H1 (cell line): ENCODE data around the gene EIPR1. TPM values are rescaled to one million over a fixed set of nuclear protein-coding genes. Genes with fewer than 3 reads are reported as not detected.

Experiments
- CTCF ChIA-PET: fragments of 300-600 bp; sonication (Branson Sonifier 250); formaldehyde crosslinking; loops from one replicate; lab custom pipeline; 2021; ENCODE audit not compliant: partially characterized antibody; lab: Charles Lee
- POLR2A ChIA-PET: fragments of 300-600 bp; sonication (Branson Sonifier 250); formaldehyde crosslinking; loops from one replicate; lab custom pipeline; 2021; ENCODE audit warnings: inconsistent platforms; ENCODE audit not compliant: partially characterized antibody; lab: Charles Lee
- DNase-seq, 2 experiments: peaks; one replicate each; pipeline versions ENCODE4 v3.0.0 to v3.0.0-alpha.2; 2010 to 2022; ENCODE audit warnings: low spot score in 2 of 2, low read depth in 1 of 2, mixed read lengths in 1 of 2
- FAIRE-seq: peaks from 2 replicates; lab custom pipeline; 2011; peaks lifted over from hg19 to GRCh38; lab: Jason Lieb, UNC
- H2AFZ ChIP-seq: 2 replicates; pipeline ENCODE4 v1.8.1; 2012; ENCODE audit warnings: low read length, inconsistent platforms
- H2AK5ac ChIP-seq: 2 replicates; pipeline ENCODE4 v1.6.1; 2013; ENCODE audit warnings: low read depth, low read length
- H2BK120ac ChIP-seq: replicated peaks from 2 replicates; pipeline ENCODE3; 2013; ENCODE audit warnings: low read depth, low read length, inconsistent platforms
- H2BK12ac ChIP-seq: 2 replicates; pipeline ENCODE4 v1.6.1; 2013; ENCODE audit warnings: low read depth, low read length
- H2BK15ac ChIP-seq: 2 replicates; pipeline ENCODE4 v1.6.1; 2013; ENCODE audit warnings: low read length
- H2BK20ac ChIP-seq: 2 replicates; pipeline ENCODE4 v1.6.1; 2013; ENCODE audit warnings: low read length
- H2BK5ac ChIP-seq: 2 replicates; pipeline ENCODE4 v1.6.1; 2013; ENCODE audit warnings: low read depth, low read length
- H3K14ac ChIP-seq: 2 replicates; pipeline ENCODE4 v1.6.1; 2013; ENCODE audit warnings: inconsistent platforms; ENCODE audit not compliant: insufficient read length
- H3K18ac ChIP-seq: 2 replicates; pipeline ENCODE4 v1.6.1; 2013; ENCODE audit warnings: low read length; ENCODE audit errors: extremely low read depth
- H3K23ac ChIP-seq: 2 replicates; pipeline ENCODE4 v1.6.1; 2013; ENCODE audit warnings: inconsistent platforms; ENCODE audit not compliant: insufficient read length
- H3K23me2 ChIP-seq: 2 replicates; pipeline ENCODE4 v1.6.1; 2013; ENCODE audit warnings: low read depth, low read length
- H3K27ac ChIP-seq: 2 replicates; pipeline ENCODE4 v1.6.1; 2011; ENCODE audit warnings: low read depth, low read length, inconsistent platforms
- H3K27me3 ChIP-seq, 4 experiments: replicated peaks in 1 of 4; 1 replicate in 1 of 4; 2 replicates in 3 of 4; pipeline versions ENCODE4 v1.6.1 to v1.8.1; 2011 to 2013; ENCODE audit warnings: low read length in 3 of 4, mild to moderate bottlenecking in 3 of 4, inconsistent platforms in 2 of 4, mixed read lengths in 2 of 4, moderate library complexity in 1 of 4; ENCODE audit not compliant: control insufficient read depth in 3 of 4, insufficient read depth in 3 of 4; ENCODE audit errors: extremely low read depth in 1 of 4
- H3K36me3 ChIP-seq, 4 experiments: 2 replicates each; pipeline versions ENCODE4 v1.6.1 to v1.8.1; 2011 to 2013; ENCODE audit warnings: mild to moderate bottlenecking in 4 of 4, low read length in 3 of 4, moderate library complexity in 2 of 4, control low read depth in 1 of 4, inconsistent platforms in 1 of 4; ENCODE audit not compliant: insufficient read depth in 4 of 4, control insufficient read depth in 2 of 4
- H3K4ac ChIP-seq: replicated peaks from 2 replicates; pipeline ENCODE3; 2013; ENCODE audit warnings: low read length, low read depth, mixed read lengths, inconsistent platforms; ENCODE audit not compliant: insufficient read length
- H3K4me1 ChIP-seq, 4 experiments: replicated peaks in 1 of 4; 1 replicate in 1 of 4; 2 replicates in 3 of 4; pipeline versions ENCODE4 v1.6.1 to v1.8.1; 2011 to 2013; ENCODE audit warnings: low read length in 3 of 4, inconsistent platforms in 2 of 4, mixed read lengths in 1 of 4; ENCODE audit not compliant: insufficient read depth in 4 of 4, control insufficient read depth in 3 of 4
- H3K4me2 ChIP-seq, 2 experiments: 2 replicates each; pipeline versions ENCODE4 v1.6.1 to v1.8.1; 2011 to 2013; ENCODE audit warnings: low read depth in 2 of 2, low read length in 2 of 2, control low read depth in 1 of 2, inconsistent platforms in 1 of 2, mild to moderate bottlenecking in 1 of 2; ENCODE audit not compliant: insufficient read depth in 1 of 2
- H3K4me3 ChIP-seq, 4 experiments: fragments of 200-600, 300-600 bp in 1 of 4; sonication (generic), shearing (Covaris generic), sonication (Bioruptor Twin) in 1 of 4; 2 replicates each; pipeline versions ENCODE4 v1.5.1 to v1.8.1; 2011 to 2016; ENCODE audit warnings: low read length in 4 of 4, low read depth in 3 of 4, control low read depth in 2 of 4, inconsistent platforms in 2 of 4, mild to moderate bottlenecking in 2 of 4, mixed read lengths in 1 of 4, moderate library complexity in 1 of 4; ENCODE audit not compliant: insufficient read depth in 2 of 4; ENCODE audit errors: extremely low read depth in 1 of 4
- H3K56ac ChIP-seq: replicated peaks from 2 replicates; pipeline ENCODE3; 2013; ENCODE audit warnings: low read depth, mild to moderate bottlenecking, mixed read lengths, low read length, inconsistent platforms; ENCODE audit not compliant: insufficient read length
- H3K79me1 ChIP-seq: 2 replicates; pipeline ENCODE4 v1.6.1; 2013; ENCODE audit warnings: low read depth, low read length, control low read depth
- H3K79me2 ChIP-seq, 2 experiments: 2 replicates each; pipeline versions ENCODE4 v1.6.1 to v1.8.1; 2012 to 2013; ENCODE audit warnings: low read length in 2 of 2, mild to moderate bottlenecking in 2 of 2, inconsistent platforms in 1 of 2; ENCODE audit not compliant: insufficient read depth in 2 of 2, control insufficient read depth in 1 of 2
- H3K9ac ChIP-seq, 4 experiments: replicated peaks in 1 of 4; 1 replicate in 1 of 4; 2 replicates in 3 of 4; pipeline versions ENCODE4 v1.6.1 to v1.8.1; 2011 to 2013; ENCODE audit warnings: low read depth in 3 of 4, low read length in 3 of 4, control low read depth in 2 of 4, mild to moderate bottlenecking in 2 of 4, moderate library complexity in 2 of 4, inconsistent platforms in 1 of 4; ENCODE audit errors: extremely low read depth in 1 of 4
- H3K9me3 ChIP-seq, 2 experiments: 2 replicates each; pipeline versions ENCODE4 v1.6.1 to v1.8.1; 2012 to 2013; ENCODE audit warnings: mild to moderate bottlenecking in 2 of 2, moderate library complexity in 2 of 2, control low read depth in 1 of 2, inconsistent platforms in 1 of 2, low read depth in 1 of 2, low read length in 1 of 2, mixed read lengths in 1 of 2; ENCODE audit not compliant: insufficient read depth in 2 of 2
- H4K20me1 ChIP-seq, 2 experiments: replicated peaks in 1 of 2; 2 replicates each; pipeline versions ENCODE3 to v1.8.1; 2011 to 2013; ENCODE audit warnings: inconsistent platforms in 2 of 2, low read length in 2 of 2, mild to moderate bottlenecking in 1 of 2; ENCODE audit not compliant: insufficient read depth in 2 of 2, control insufficient read depth in 1 of 2
- H4K5ac ChIP-seq: 2 replicates; pipeline ENCODE4 v1.6.1; 2013; ENCODE audit warnings: low read length, low read depth, mixed read lengths, inconsistent platforms; ENCODE audit not compliant: insufficient read length
- H4K8ac ChIP-seq: 2 replicates; pipeline ENCODE4 v1.8.0; 2013; ENCODE audit warnings: mild to moderate bottlenecking, moderate library complexity, low read length, inconsistent platforms; ENCODE audit not compliant: insufficient read depth; ENCODE audit errors: extremely low read depth
- H4K91ac ChIP-seq: replicated peaks from 2 replicates; pipeline ENCODE3; 2013; ENCODE audit warnings: low read length, mixed read lengths, inconsistent platforms; ENCODE audit not compliant: insufficient read length
- CHD1 ChIP-seq: IDR thresholded peaks from 2 replicates; pipeline ENCODE4 v1.6.1; 2012; ENCODE audit warnings: low read depth, low read length, improper control_type of control experiment
- WGBS, 2 experiments: shearing (Covaris generic) in 1 of 2; methylation state at CpG; one replicate each; pipeline versions ENCODE4 v1.1.6 to v1.1.7; 2013 to 2015; ENCODE audit warnings: low lambda C conversion rate in 2 of 2, mixed read lengths in 2 of 2, inconsistent platforms in 1 of 2, low coverage in 1 of 2, missing lambda C conversion rate in 1 of 2; ENCODE audit not compliant: insufficient replicate concordance in 2 of 2, insufficient coverage in 1 of 2, insufficient read length in 1 of 2; ENCODE audit errors: extremely low coverage in 1 of 2, missing lambda C conversion rate in 1 of 2; 5-methylcytosine and 5-hydroxymethylcytosine counted together
- polyA plus RNA-seq, 7 experiments: library from polyadenylated mRNA; depleted of rRNA in 3 of 7; stranded (reverse) in 5 of 7; unstranded in 2 of 7; fragments of >200 nt in 5 of 7; fragments of 200-250 nt in 2 of 7; gene quantifications; 1 replicate in 5 of 7; 2 replicates in 1 of 7; 4 replicates in 1 of 7; pipeline versions ENCODE4 v1.2.1 to v1.2.3, GENCODE V29; 2011 to 2013; ENCODE audit warnings: missing spikeins in 2 of 7, mixed read lengths in 2 of 7
- total RNA-seq: library from RNA; stranded (reverse); fragmentation: NEBNext Ultra II Directional; extraction: Animal tissue kit (Norgen Biotek cat#: 25700); gene quantifications from 2 replicates; pipeline ENCODE4 v1.2.1, GENCODE V29; 2021

The EIPR1 gene
- total and polyA plus RNA-seq, 2 of the 8 experiments (the other 6 are each of a cell fraction or from before 2014, with no cell fraction given), result 26.3 to 56.4 TPM

DNA sequence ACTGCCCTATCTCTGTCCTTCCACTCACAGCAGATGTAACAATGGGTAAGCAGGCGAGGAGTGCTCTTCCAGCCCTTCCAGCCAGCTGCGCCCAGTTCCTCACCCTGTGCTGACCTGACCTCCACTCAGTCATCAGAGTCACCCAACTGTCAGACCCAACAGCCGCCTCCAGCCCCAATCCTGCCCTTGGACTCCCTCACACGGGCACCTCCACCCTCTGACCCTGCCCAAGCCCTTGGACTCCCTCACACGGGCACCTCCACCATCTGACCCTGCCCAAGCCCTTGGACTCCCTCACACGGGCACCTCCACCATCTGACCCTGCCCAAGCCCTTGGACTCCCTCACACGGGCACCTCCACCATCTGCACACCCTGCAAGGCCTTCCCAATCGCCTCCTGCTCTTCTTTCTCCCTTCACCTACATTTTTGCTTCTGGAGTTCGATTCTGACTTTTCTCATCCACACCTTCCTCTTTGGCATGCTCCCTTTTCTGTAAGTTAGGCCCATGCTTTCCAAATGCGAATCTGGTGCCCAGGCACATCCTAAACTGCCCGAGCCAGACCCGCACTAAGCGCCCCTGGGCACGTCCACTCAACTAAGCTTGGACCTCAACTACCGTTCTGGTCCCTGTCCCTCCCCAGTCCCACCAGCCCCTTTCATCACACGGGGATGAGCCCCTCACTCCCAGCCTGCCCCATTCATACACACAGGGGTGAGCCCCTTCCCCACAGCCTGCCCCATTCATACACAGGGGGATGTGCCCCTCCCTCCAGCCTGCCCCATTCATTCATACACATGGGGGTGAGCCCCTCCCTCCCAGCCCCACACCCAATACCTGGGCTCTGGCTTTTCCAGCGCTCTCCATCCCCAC, 15.9 kb downstream of the EIPR1 start:
- Histone ChIP-seq H3K27me3 (no peaks in the 10 kb centered on the region), H2BK120ac (no peak overlapping the region), H2AK5ac (0 out of 2 replicates have a peak overlapping the region, but pooled peaks have one; percentile 13), H3K56ac (no peak overlapping the region), H2BK20ac (no peak overlapping the region), H3K9me3 (no peaks in the 10 kb centered on the region), H2AFZ (no peak overlapping the region), H4K5ac (no peak overlapping the region), H3K18ac (no peak overlapping the region), H3K14ac (no peak overlapping the region), H4K91ac (peak overlapping the region; percentile 47), H3K36me3 (no peaks in the 10 kb centered on the region), H3K23ac (no peak overlapping the region), H3K79me1 (peaks cover 7% of the 10 kb centered on the region; the same call in 1 of the 2 replicates), H2BK5ac (no peak overlapping the region), H3K27ac (no peak overlapping the region), H4K8ac (no peak overlapping the region), H3K4me3 (no peak overlapping the region), H3K79me2 (peaks cover 0 to 68% of the 10 kb centered on the region in 2 experiments; a peak in 2 of 4 replicates), H2BK15ac (no peak overlapping the region), H2BK12ac (no peak overlapping the region), H4K20me1 (peaks cover 0 to 6% of the 10 kb centered on the region in 2 experiments), H3K23me2 (no peaks in the 10 kb centered on the region), H3K4me1 (peaks cover 0 to 3% (median 1%) of the 10 kb centered on the region in 4 experiments; a peak in 2 of 7 replicates), H3K4ac (no peak overlapping the region), H3K4me2 (no peak overlapping the region), H3K9ac (no peak overlapping the region)
- no peak for FAIRE-seq
- CTCF ChIA-PET, result no interaction called here
- DNase-seq, result no peak
- POLR2A ChIA-PET, result no interaction called here
- WGBS, 2 experiments, result 75% methylated on average over 15 of the region's 17 CpGs; no CpG with 5 or more reads in 1 of the 2 experiments
- TF ChIP-seq CHD1, result no peak
